SU-DHL-6 (cell line): Measurements from ENCODE around the gene NTM.

Experiments used
- H2AFZ ChIP-seq: fragments of 200-600 bp; sonication (generic); 2 replicates; pipeline ENCODE4 v1.6.1; 2014; ENCODE audit warnings: low read depth, mild to moderate bottlenecking, moderate library complexity, mixed read lengths, antibody characterized with exemption, low read length; ENCODE audit not compliant: severe bottlenecking
- H3F3A ChIP-seq: fragments of 200-600 bp; shearing (Covaris generic); 2 replicates; pipeline ENCODE4 v1.6.0; 2016; ENCODE audit warnings: antibody characterized with exemption, mild to moderate bottlenecking; ENCODE audit not compliant: insufficient read depth
- H3K27ac ChIP-seq: fragments of 200-600 bp; sonication (generic); 2 replicates; pipeline ENCODE4 v1.5.1; 2016; ENCODE audit warnings: low read depth, mild to moderate bottlenecking, low read length, moderate library complexity, mixed read lengths
- H3K27me3 ChIP-seq: fragments of 200-600 bp; sonication (generic), shearing (Covaris generic); 2 replicates; pipeline ENCODE4 v1.6.0; 2014; ENCODE audit warnings: mild to moderate bottlenecking, low read length
- H3K36me3 ChIP-seq: fragments of 200-600 bp; sonication (generic); 2 replicates; pipeline ENCODE4 v1.6.1; 2014; ENCODE audit warnings: mild to moderate bottlenecking, low read length, mixed read lengths
- H3K4me2 ChIP-seq: fragments of 300-600, 200-600 bp; shearing (Covaris generic), sonication (generic); 2 replicates; pipeline ENCODE4 v1.6.0; 2014; ENCODE audit warnings: low read length, low read depth, mild to moderate bottlenecking; ENCODE audit not compliant: poor library complexity, severe bottlenecking
- H3K4me3 ChIP-seq: fragments of 200-600 bp; sonication (generic); 2 replicates; pipeline ENCODE4 v1.5.1; 2014; ENCODE audit warnings: antibody characterized with exemption, low read length, mild to moderate bottlenecking, mixed read lengths; ENCODE audit not compliant: insufficient read depth, poor library complexity, severe bottlenecking
- H3K79me2 ChIP-seq: fragments of 200-600 bp; sonication (generic); 2 replicates; pipeline ENCODE4 v1.6.1; 2014; ENCODE audit warnings: mild to moderate bottlenecking, low read length, moderate library complexity; ENCODE audit not compliant: insufficient read depth
- H3K9ac ChIP-seq: fragments of 200-600 bp; sonication (generic); 2 replicates; pipeline ENCODE4 v1.7.0; 2014; ENCODE audit warnings: mild to moderate bottlenecking, low read length
- H3K9me2 ChIP-seq: fragments of 200-600 bp; sonication (generic); replicated peaks from 2 replicates; pipeline ENCODE4 v1.6.1; 2014; ENCODE audit warnings: low read length; ENCODE audit not compliant: insufficient read depth
- H3K9me3 ChIP-seq: fragments of 200-600 bp; sonication (generic); 2 replicates; pipeline ENCODE4 v1.6.1; 2014; ENCODE audit warnings: low read length, mixed read lengths; ENCODE audit not compliant: insufficient read depth
- H4K20me1 ChIP-seq: fragments of 200-600 bp; sonication (generic); 2 replicates; pipeline ENCODE4 v1.6.1; 2014; ENCODE audit warnings: low read depth, mild to moderate bottlenecking, antibody characterized with exemption, low read length, moderate library complexity, mixed read lengths
- EZH2phosphoT487 ChIP-seq: fragments of 200-600 bp; sonication (generic), shearing (Covaris generic); conservative IDR thresholded peaks from 2 replicates; pipeline ENCODE4 v1.6.1; 2018; ENCODE audit warnings: mild to moderate bottlenecking, antibody characterized with exemption, low read length, moderate library complexity, mixed read lengths
- TF ChIP-seq, protein P1 (sequence below): fragments of 200-600 bp; sonication (generic); IDR thresholded peaks from one replicate; pipeline ENCODE4 v1.5.1; 2017; ENCODE audit warnings: antibody characterized with exemption, mild to moderate bottlenecking, low read length, moderate library complexity; ENCODE audit not compliant: insufficient read depth, poor library complexity, severe bottlenecking

NTM gene

DNA sequence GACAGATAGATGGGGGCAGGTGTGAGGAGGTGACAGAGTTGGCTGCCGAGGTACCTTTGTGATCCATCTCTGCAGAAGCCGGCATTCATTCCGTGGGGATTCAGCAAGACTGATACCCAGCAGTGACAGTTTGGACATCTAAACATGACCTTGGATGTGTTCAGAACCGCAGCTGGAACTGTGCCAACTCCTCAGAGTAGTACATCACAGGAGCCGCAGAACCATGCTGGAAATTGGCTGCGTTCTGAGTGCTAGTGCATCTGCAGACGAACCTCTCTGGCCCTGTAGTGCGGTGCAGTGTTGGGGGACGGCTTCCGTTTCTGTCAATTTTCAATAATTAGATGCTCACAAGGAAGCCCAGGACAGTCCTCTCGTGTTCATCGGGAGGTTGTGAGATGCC is 772.1 kb downstream of the NTM start:
- Histone ChIP-seq H3K9ac (no peak overlapping the region), H4K20me1 (no peaks in the 10 kb centered on the region), H2AFZ (no peak overlapping the region), H3K9me3 (no peaks in the 10 kb centered on the region), H3K4me2 (no peak overlapping the region), H3F3A (no peaks in the 10 kb centered on the region), H3K27ac (no peak overlapping the region), H3K79me2 (no peaks in the 10 kb centered on the region), H3K36me3 (no peaks in the 10 kb centered on the region), H3K4me3 (no peak overlapping the region), H3K27me3 (no peaks in the 10 kb centered on the region), H3K9me2 (no peaks in the 10 kb centered on the region)
- TF ChIP-seq, protein P1, sequence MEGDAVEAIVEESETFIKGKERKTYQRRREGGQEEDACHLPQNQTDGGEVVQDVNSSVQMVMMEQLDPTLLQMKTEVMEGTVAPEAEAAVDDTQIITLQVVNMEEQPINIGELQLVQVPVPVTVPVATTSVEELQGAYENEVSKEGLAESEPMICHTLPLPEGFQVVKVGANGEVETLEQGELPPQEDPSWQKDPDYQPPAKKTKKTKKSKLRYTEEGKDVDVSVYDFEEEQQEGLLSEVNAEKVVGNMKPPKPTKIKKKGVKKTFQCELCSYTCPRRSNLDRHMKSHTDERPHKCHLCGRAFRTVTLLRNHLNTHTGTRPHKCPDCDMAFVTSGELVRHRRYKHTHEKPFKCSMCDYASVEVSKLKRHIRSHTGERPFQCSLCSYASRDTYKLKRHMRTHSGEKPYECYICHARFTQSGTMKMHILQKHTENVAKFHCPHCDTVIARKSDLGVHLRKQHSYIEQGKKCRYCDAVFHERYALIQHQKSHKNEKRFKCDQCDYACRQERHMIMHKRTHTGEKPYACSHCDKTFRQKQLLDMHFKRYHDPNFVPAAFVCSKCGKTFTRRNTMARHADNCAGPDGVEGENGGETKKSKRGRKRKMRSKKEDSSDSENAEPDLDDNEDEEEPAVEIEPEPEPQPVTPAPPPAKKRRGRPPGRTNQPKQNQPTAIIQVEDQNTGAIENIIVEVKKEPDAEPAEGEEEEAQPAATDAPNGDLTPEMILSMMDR: no peak
- no peak for TF ChIP-seq EZH2phosphoT487

DNA sequence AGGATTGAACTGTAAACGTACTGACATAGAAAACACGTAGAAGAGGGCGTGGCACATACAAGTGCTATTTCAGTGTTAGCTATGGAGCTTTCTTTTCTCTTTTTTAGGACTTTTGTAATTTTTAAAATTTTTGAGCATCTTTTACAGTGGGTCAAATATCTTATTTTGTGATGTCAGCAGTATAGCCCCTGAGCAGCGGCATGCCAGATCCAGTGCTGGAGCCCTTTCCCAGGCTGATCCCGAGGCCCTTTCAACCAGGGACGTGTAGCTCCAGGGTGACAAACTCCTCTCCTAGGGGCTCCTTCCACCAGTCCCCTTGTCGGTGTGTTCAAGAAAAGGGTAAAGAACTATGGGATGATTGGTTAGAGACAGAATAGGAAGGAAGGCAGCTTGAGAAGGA is 777.0 kb downstream of the NTM start:
- H3F3A ChIP-seq: no peaks in the 10 kb centered on the region
- H3K9me2 ChIP-seq: no peaks in the 10 kb centered on the region
- H2AFZ ChIP-seq: no peak overlapping the region
- TF ChIP-seq, protein P1: no peak
- TF ChIP-seq EZH2phosphoT487: no peak
- no peak overlapping the region for H3K4me2 ChIP-seq
- H3K4me3 ChIP-seq: no peak overlapping the region
- no peak overlapping the region for H3K27ac ChIP-seq
- no peaks in the 10 kb centered on the region for H3K36me3 ChIP-seq
- H4K20me1 ChIP-seq: no peaks in the 10 kb centered on the region
- no peaks in the 10 kb centered on the region for H3K27me3 ChIP-seq
- H3K9me3 ChIP-seq: no peaks in the 10 kb centered on the region
- no peak overlapping the region for H3K9ac ChIP-seq
- no peaks in the 10 kb centered on the region for H3K79me2 ChIP-seq

DNA sequence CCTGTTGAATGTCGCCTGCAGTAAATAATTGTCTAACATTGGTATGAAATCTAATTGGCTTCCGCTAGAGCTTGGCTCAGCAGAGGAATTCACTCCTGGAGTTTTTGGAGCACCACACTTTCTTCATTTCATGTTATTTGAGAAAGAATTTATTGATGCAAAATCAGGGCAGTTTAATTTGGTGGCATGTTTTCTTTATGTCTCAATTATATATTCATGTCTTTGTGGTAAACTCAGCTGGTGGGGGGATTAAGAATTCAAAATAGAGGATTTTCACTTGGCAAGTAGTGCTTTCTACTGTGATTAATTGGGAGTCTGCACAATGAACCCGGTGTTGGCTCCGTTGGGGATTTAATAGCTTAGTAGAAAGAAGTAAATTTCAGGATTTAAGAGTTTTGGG is 784.4 kb downstream of the NTM start:
- no peak overlapping the region for H3K27ac ChIP-seq
- H2AFZ ChIP-seq: no peak overlapping the region
- no peaks in the 10 kb centered on the region for H3K27me3 ChIP-seq
- no peaks in the 10 kb centered on the region for H3K9me2 ChIP-seq
- H3F3A ChIP-seq: no peaks in the 10 kb centered on the region
- TF ChIP-seq, protein P1: no peak
- no peak for TF ChIP-seq EZH2phosphoT487
- H3K9ac ChIP-seq: no peak overlapping the region
- H3K36me3 ChIP-seq: no peaks in the 10 kb centered on the region
- no peak overlapping the region for H3K4me2 ChIP-seq
- no peaks in the 10 kb centered on the region for H3K9me3 ChIP-seq
- H4K20me1 ChIP-seq: no peaks in the 10 kb centered on the region
- no peaks in the 10 kb centered on the region for H3K79me2 ChIP-seq
- no peak overlapping the region for H3K4me3 ChIP-seq
